ENCODE data around the gene KCNIP1.

DNA sequence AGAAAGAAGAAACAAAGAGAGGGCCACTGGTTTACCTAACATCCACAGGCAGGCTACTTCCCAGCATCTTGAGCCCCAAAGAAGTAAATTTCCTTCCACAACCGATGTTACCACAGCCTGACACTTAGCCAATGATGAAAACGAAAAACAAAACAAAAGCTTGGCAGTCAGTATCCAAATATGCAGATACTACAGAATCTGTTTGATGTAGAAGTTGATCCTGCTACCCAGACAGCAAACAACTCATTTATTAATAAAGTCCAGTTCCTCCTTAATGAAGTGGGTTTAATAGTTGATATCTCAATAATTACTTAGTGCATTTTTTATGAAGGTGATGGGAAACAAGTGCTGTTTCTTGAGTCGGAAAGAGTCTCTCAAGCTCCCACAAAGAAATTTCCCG lies 212.6 kb downstream of the KCNIP1 start:
- TF ChIP-seq EHMT2 (IDR thresholded peaks at IDR 0.05; ENCODE audit: low read depth) (no peak), MYC (IDR thresholded peaks at IDR 0.05; ENCODE audit: borderline replicate concordance, low read length) (no peak), CBX2 (IDR thresholded peaks at IDR 0.05; ENCODE audit: borderline replicate concordance, low read depth) (no peak), CEBPB (IDR thresholded peaks at IDR 0.05) (no peak), CHD4 (IDR thresholded peaks at IDR 0.05; ENCODE audit: borderline replicate concordance) (no peak), HDAC2 (IDR thresholded peaks at IDR 0.05) (no peak), JUN (IDR thresholded peaks at IDR 0.05) (no peak)
- TF ChIP-seq, protein P1, sequence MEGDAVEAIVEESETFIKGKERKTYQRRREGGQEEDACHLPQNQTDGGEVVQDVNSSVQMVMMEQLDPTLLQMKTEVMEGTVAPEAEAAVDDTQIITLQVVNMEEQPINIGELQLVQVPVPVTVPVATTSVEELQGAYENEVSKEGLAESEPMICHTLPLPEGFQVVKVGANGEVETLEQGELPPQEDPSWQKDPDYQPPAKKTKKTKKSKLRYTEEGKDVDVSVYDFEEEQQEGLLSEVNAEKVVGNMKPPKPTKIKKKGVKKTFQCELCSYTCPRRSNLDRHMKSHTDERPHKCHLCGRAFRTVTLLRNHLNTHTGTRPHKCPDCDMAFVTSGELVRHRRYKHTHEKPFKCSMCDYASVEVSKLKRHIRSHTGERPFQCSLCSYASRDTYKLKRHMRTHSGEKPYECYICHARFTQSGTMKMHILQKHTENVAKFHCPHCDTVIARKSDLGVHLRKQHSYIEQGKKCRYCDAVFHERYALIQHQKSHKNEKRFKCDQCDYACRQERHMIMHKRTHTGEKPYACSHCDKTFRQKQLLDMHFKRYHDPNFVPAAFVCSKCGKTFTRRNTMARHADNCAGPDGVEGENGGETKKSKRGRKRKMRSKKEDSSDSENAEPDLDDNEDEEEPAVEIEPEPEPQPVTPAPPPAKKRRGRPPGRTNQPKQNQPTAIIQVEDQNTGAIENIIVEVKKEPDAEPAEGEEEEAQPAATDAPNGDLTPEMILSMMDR (IDR thresholded peaks at IDR 0.05) = no peak
